MM.1S (cell line): Measurements from ENCODE around the gene FAM200C.

Source experiments
- CTCF ChIP-seq: fragments of 300-600 bp; sonication (generic); IDR thresholded peaks from 2 replicates; pipeline ENCODE4 v1.5.1; 2016; ENCODE audit warnings: antibody characterized with exemption, low read length, mixed read lengths
- EZH2phosphoT487 ChIP-seq: fragments of 300-600 bp; sonication (generic); IDR thresholded peaks from 2 replicates; pipeline ENCODE4 v1.6.1; 2018; ENCODE audit warnings: antibody characterized with exemption, low read length

- TF ChIP-seq CTCF, result no peak
- no peak for TF ChIP-seq EZH2phosphoT487
Measured at GRCh38 chr5:160359242-160359641, 40.6 kb downstream of the FAM200C start.
